Vagina (tissue), 2 donors: Measurements from ENCODE around the gene APP.

Source experiments
- CTCF ChIP-seq, 3 experiments: fragments of 450-650 bp in 2 of 3; fragments of 200-600 bp in 1 of 3; sonication (generic) in 1 of 3; IDR thresholded peaks; one replicate each; pipeline ENCODE4 v1.5.1; 2017 to 2019; ENCODE audit warnings: antibody characterized with exemption in 3 of 3, mild to moderate bottlenecking in 2 of 3, moderate library complexity in 2 of 3
- POLR2A ChIP-seq, 2 donors: fragments of 450-650 bp; IDR thresholded peaks; one replicate each; pipeline ENCODE4 v1.6.1; 2017; ENCODE audit warnings: antibody characterized with exemption in 2 of 2, mild to moderate bottlenecking in 2 of 2, moderate library complexity in 2 of 2

DNA sequence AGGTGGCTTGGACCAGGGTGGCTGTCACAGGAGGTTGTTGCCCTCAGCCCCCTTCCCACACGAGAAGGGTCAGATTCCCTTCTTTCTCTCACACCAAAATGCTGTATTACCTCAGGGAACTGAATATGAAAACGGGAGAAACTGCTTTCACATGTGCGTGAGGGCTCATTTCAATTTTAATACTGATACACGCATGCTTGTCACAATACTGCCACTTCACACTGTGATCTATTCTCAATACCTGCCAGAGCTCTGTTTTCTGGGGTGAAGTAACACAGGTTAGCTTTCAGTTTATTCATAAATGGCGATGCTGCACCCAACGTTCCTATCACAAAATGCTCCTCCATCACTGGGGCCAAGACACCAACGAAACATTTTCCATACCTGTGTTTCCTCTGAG, 181.8 kb downstream of the APP start:
- no peak for TF ChIP-seq POLR2A (IDR thresholded peaks at IDR 0.05)
- no peak for TF ChIP-seq CTCF (IDR thresholded peaks at IDR 0.05)
